ENCODE data around the gene IGF2R.
"Not testable (repeated sequence)": the region's sequence is repeated elsewhere in the genome, so short reads cannot be mapped to it uniquely, and the experiment has no call there.

The IGF2R gene

GRCh38 chr6:160124605-160125004 is 155.7 kb downstream of the IGF2R start:
- no peak for DNase-seq (ENCODE audit: low read depth, low spot score)
- H3K4me3 ChIP-seq (ENCODE audit: low read depth, low read length), result no peak overlapping the region
- TF ChIP-seq, protein P1, sequence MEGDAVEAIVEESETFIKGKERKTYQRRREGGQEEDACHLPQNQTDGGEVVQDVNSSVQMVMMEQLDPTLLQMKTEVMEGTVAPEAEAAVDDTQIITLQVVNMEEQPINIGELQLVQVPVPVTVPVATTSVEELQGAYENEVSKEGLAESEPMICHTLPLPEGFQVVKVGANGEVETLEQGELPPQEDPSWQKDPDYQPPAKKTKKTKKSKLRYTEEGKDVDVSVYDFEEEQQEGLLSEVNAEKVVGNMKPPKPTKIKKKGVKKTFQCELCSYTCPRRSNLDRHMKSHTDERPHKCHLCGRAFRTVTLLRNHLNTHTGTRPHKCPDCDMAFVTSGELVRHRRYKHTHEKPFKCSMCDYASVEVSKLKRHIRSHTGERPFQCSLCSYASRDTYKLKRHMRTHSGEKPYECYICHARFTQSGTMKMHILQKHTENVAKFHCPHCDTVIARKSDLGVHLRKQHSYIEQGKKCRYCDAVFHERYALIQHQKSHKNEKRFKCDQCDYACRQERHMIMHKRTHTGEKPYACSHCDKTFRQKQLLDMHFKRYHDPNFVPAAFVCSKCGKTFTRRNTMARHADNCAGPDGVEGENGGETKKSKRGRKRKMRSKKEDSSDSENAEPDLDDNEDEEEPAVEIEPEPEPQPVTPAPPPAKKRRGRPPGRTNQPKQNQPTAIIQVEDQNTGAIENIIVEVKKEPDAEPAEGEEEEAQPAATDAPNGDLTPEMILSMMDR (IDR thresholded peaks at IDR 0.05; ENCODE audit: low read depth, low read length), result no peak
- in situ Hi-C loops (cut with HindIII; ENCODE audit: low sequenced_read_pairs), result no loop called here

DNA sequence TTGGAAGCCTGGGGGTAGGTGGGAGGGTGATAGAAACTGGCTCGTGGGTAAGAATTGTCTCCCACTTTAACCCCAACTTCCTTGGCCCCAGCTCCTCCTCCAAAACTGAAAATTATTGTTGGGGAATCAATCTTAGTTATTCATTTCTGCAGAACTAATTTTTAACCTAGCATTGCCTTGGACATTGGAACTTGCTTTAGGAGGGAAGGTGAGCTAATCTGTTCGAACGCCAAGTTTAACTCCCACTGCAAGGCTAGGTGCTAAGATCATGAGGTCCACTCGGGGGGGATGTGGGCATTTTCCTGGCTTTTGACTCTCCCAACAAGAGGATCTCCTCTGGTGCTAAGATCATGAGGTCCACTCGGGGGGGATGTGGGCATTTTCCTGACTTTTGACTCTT is 156.2 kb downstream of the IGF2R start:
- DNase-seq (ENCODE audit: low read depth, low spot score); H3K4me3 ChIP-seq (ENCODE audit: low read depth, low read length); in situ Hi-C loops (cut with HindIII; ENCODE audit: low sequenced_read_pairs): not testable (repeated sequence)

DNA sequence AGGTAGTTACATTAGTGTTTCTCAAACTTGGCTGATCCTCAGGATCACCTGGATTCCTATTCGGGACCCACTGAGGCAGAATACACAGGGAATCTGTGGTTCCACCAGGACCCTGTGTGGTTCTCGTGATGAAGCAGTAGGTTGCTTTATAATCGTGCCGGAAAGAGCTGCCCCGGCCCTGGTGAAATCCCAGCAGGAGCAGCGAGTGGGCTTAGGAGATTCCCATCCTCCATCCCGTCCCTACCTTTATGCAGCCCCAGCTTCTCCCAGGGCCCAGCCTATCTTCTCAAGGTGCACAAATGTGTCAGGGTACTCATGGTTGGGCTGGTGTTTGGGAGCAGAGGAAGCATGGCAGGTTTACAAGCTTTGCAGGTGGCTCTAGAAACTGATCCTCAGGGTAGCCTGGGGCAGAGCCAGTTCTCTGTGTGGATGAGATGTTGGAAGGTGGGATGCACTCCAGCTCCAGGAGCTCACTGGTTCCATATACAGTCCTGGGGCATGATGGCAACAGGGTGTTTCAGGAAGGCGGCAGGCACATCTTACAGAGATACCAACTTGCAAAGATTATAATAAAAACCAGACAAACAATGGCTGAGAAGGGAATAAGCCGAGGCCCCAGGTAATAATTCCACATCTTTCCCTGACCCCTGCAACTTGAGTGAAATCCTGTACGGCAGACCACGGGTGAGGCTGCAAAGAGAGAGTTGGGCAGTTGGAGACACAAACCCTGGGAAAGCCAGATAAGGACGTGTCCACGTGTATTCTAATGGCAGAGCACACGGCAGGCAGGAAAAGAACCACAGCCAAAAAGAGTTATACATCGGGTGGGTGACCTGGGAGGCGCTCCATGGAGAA is 158.6 kb downstream of the IGF2R start:
- TF ChIP-seq, protein P1 (IDR thresholded peaks at IDR 0.05; ENCODE audit: low read depth, low read length), result no peak
- no peak overlapping the region for H3K4me3 ChIP-seq (ENCODE audit: low read depth, low read length)
- in situ Hi-C loops (cut with HindIII; ENCODE audit: low sequenced_read_pairs), result no loop called here
- no peak for DNase-seq (ENCODE audit: low read depth, low spot score)

- H3K4me3 ChIP-seq (ENCODE audit: low read depth, low read length), result no peak overlapping the region
- TF ChIP-seq, protein P1 (IDR thresholded peaks at IDR 0.05; ENCODE audit: low read depth, low read length), result no peak
- in situ Hi-C loops (cut with HindIII; ENCODE audit: low sequenced_read_pairs), result no loop called here
These were observed 159.3 kb downstream of the IGF2R start for GRCh38 chr6:160128125-160128683.

GRCh38 chr6:160128879-160129516 is 160.1 kb downstream of the IGF2R start:
- DNase-seq (ENCODE audit: low read depth, low spot score), result no peak
- in situ Hi-C loops (cut with HindIII; ENCODE audit: low sequenced_read_pairs), result no loop called here
- TF ChIP-seq, protein P1 (IDR thresholded peaks at IDR 0.05; ENCODE audit: low read depth, low read length), result no peak
- H3K4me3 ChIP-seq (ENCODE audit: low read depth, low read length), result no peak overlapping the region

More at GRCh38 chr6:160128125-160128683, 159.3 kb downstream of the IGF2R start:
- DNase-seq (ENCODE audit: low read depth, low spot score), result no peak

DNA sequence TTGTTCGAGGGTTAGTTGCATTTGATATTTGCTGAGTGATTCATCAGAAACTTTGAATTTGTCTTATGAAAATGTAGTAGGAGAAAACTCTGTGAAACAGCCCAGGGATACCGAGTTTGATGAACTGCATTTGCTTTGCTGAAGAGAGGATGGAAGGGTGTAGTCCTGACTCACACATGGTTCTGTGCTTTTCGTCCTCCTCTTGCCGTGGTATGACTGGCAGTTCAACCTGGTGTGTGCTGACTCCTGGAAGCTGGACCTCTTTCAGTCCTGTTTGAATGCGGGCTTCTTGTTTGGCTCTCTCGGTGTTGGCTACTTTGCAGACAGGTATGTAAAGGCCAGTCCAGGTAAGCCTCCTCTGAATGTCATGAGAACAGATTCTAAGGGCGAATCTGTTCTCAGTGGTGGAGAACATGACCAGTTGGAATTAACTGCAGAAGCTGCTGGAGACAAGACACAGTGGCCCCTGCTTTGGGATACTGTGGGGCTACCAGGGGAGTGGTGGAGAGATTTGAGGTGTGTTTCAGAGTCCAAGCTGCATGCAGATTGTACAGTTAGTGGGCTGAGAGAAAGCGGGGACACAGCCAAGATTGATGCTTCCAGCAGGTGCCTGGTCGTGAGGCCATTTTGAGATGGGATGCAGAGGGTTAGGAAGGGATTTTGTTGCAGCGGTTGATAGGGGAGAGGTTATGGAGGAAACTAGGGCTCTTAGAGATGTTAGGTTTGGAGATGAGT is 161.2 kb downstream of the IGF2R start:
- TF ChIP-seq, protein P1 (IDR thresholded peaks at IDR 0.05; ENCODE audit: low read depth, low read length), result no peak
- no peak overlapping the region for H3K4me3 ChIP-seq (ENCODE audit: low read depth, low read length)
- no peak for DNase-seq (ENCODE audit: low read depth, low spot score)
- in situ Hi-C loops (cut with HindIII; ENCODE audit: low sequenced_read_pairs), result no loop called here

Data from astrocyte of the spinal cord (primary cell).